GM12878 (cell line): Measurements from ENCODE around the gene DCLK2.

ENCODE experiments used
- EGR1 ChIP-seq, 2 experiments: IDR thresholded peaks; 1 replicate in 1 of 2; 2 replicates in 1 of 2; pipeline ENCODE4 v1.6.1; 2011 to 2012; ENCODE audit warnings: low read depth in 2 of 2, low read length in 2 of 2, borderline replicate concordance in 1 of 2, mild to moderate bottlenecking in 1 of 2, moderate library complexity in 1 of 2
- POLR2A ChIP-seq: IDR thresholded peaks from 2 replicates; pipeline ENCODE4 v1.6.1; 2011; ENCODE audit warnings: low read depth, mild to moderate bottlenecking, low read length
- SP1 ChIP-seq: IDR thresholded peaks from one replicate; pipeline ENCODE4 v1.6.1; 2011; ENCODE audit warnings: low read depth, low read length
- SUPT20H ChIP-seq: IDR thresholded peaks from 2 replicates; pipeline ENCODE4 v1.6.1; 2011; ENCODE audit warnings: low read depth, mild to moderate bottlenecking, low read length, moderate library complexity, borderline replicate concordance; ENCODE audit not compliant: control insufficient read depth
- USF2 ChIP-seq: IDR thresholded peaks from 2 replicates; pipeline ENCODE4 v1.6.1; 2011; ENCODE audit warnings: low read depth, low read length, improper control_type of control experiment, borderline replicate concordance
- TF ChIP-seq, protein P1 (sequence below): IDR thresholded peaks from 2 replicates; pipeline ENCODE4 v1.6.1; 2011; ENCODE audit warnings: low read depth, mild to moderate bottlenecking, low read length, moderate library complexity, borderline replicate concordance; ENCODE audit errors: extremely low read depth
- TF ChIP-seq, protein P2 (sequence below), 3 experiments: IDR thresholded peaks in 2 of 3; conservative IDR thresholded peaks in 1 of 3; 2 replicates each; pipeline ENCODE4 v1.5.1; 2011; ENCODE audit warnings: low read depth in 3 of 3, low read length in 3 of 3, mild to moderate bottlenecking in 3 of 3, control low read depth in 2 of 3, moderate library complexity in 2 of 3, inconsistent platforms in 1 of 3, mixed read lengths in 1 of 3; ENCODE audit not compliant: control insufficient read depth in 2 of 3, insufficient read depth in 1 of 3; ENCODE audit errors: extremely low read depth in 1 of 3

GRCh38 chr4:150096625-150097024 lies 18.4 kb downstream of the DCLK2 start:
- TF ChIP-seq, protein P1, sequence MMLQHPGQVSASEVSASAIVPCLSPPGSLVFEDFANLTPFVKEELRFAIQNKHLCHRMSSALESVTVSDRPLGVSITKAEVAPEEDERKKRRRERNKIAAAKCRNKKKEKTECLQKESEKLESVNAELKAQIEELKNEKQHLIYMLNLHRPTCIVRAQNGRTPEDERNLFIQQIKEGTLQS: no peak
- TF ChIP-seq, protein P2, sequence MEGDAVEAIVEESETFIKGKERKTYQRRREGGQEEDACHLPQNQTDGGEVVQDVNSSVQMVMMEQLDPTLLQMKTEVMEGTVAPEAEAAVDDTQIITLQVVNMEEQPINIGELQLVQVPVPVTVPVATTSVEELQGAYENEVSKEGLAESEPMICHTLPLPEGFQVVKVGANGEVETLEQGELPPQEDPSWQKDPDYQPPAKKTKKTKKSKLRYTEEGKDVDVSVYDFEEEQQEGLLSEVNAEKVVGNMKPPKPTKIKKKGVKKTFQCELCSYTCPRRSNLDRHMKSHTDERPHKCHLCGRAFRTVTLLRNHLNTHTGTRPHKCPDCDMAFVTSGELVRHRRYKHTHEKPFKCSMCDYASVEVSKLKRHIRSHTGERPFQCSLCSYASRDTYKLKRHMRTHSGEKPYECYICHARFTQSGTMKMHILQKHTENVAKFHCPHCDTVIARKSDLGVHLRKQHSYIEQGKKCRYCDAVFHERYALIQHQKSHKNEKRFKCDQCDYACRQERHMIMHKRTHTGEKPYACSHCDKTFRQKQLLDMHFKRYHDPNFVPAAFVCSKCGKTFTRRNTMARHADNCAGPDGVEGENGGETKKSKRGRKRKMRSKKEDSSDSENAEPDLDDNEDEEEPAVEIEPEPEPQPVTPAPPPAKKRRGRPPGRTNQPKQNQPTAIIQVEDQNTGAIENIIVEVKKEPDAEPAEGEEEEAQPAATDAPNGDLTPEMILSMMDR (IDR thresholded peaks at IDR 0.05 in 2 of 3, conservative IDR thresholded peaks at IDR 0.05 in 1 of 3; ENCODE audit: control insufficient read depth in 2 of 3, extremely low read depth in 1 of 3, insufficient read depth in 1 of 3, low read depth in 3 of 3, low read length in 3 of 3): no peak
- TF ChIP-seq SP1: no peak
- TF ChIP-seq POLR2A: no peak
- no peak for TF ChIP-seq EGR1 (IDR thresholded peaks at IDR 0.05; ENCODE audit: borderline replicate concordance in 1 of 2, low read depth in 2 of 2, low read length in 2 of 2)
- TF ChIP-seq SUPT20H: no peak
- TF ChIP-seq USF2: no peak
